Kidney (tissue), 14 donors: ENCODE measurements around the gene NT5C3B. TPM values are rescaled to one million over a fixed set of nuclear protein-coding genes. Genes with fewer than 3 reads are reported as not detected.
"Not testable (repeated sequence)": the region's sequence is repeated elsewhere in the genome, so short reads cannot be mapped to it uniquely, and the experiment has no call there.

Source experiments
- DNase-seq, 5 donors: peaks; one replicate each; pipeline ENCODE4 v3.0.0-alpha.2; 2013 to 2020
- FAIRE-seq: peaks from 2 replicates; lab custom pipeline; 2012; peaks lifted over from hg19 to GRCh38; lab: Jason Lieb, UNC
- H3K27ac ChIP-seq, 2 donors: one replicate each; pipeline ENCODE4 v1.7.0; 2013; ENCODE audit warnings: low read depth in 2 of 2, low read length in 2 of 2, inconsistent platforms in 1 of 2
- H3K27me3 ChIP-seq: one replicate; pipeline ENCODE4 v1.7.1; 2013; ENCODE audit warnings: low read length, inconsistent platforms; ENCODE audit not compliant: control insufficient read depth, insufficient read depth
- H3K36me3 ChIP-seq, 3 donors: one replicate each; pipeline versions ENCODE4 v1.7.0 to v1.7.1; 2013; ENCODE audit warnings: low read length in 3 of 3, control low read depth in 1 of 3, inconsistent platforms in 1 of 3; ENCODE audit not compliant: insufficient read depth in 3 of 3, control insufficient read depth in 2 of 3
- H3K4me1 ChIP-seq, 3 donors: one replicate each; pipeline versions ENCODE4 v1.7.0 to v1.7.1; 2013; ENCODE audit warnings: low read length in 3 of 3, inconsistent platforms in 1 of 3, low read depth in 1 of 3; ENCODE audit not compliant: control insufficient read depth in 2 of 3, insufficient read depth in 2 of 3
- H3K4me3 ChIP-seq, 3 donors: one replicate each; pipeline versions ENCODE4 v1.7.0 to v1.8.1; 2013; ENCODE audit warnings: low read length in 3 of 3, control low read depth in 1 of 3, inconsistent platforms in 1 of 3
- H3K9ac ChIP-seq, 3 donors: one replicate each; pipeline versions ENCODE4 v1.7.0 to v1.7.1; 2013; ENCODE audit warnings: low read length in 3 of 3, control low read depth in 1 of 3, inconsistent platforms in 1 of 3
- H3K9me3 ChIP-seq, 3 donors: one replicate each; pipeline versions ENCODE4 v1.7.0 to v1.7.1; 2013; ENCODE audit warnings: low read length in 3 of 3, control low read depth in 1 of 3, inconsistent platforms in 1 of 3; ENCODE audit not compliant: control insufficient read depth in 2 of 3, insufficient read depth in 1 of 3
- CTCF ChIP-seq: IDR thresholded peaks from 3 replicates; pipeline ENCODE4 v1.5.1; 2012; ENCODE audit warnings: mild to moderate bottlenecking, moderate library complexity, borderline replicate concordance; ENCODE audit not compliant: insufficient read depth; ENCODE audit errors: extremely low read depth
- intact Hi-C: fragments of 100-400 bp; cut with DNase I; formaldehyde crosslinking; loops from one replicate; pipeline ENCODE4 v1.11.1; 2022
- polyA plus RNA-seq: library from polyadenylated mRNA; stranded (reverse); fragments of 350-450 nt; fragmentation: Illumina TruSeq; extraction: RNeasy Lipid Tissue Mini Kit (QIAGEN cat#74804); gene quantifications from one replicate; pipeline ENCODE4 v1.2.3, GENCODE V29; 2014; ENCODE audit warnings: low read depth, low replicate concordance; ENCODE audit not compliant: insufficient read depth
- total RNA-seq: library from RNA; stranded (reverse); fragmentation: NEBNext Ultra II Directional; extraction: Animal tissue kit (Norgen Biotek cat#: 25700); gene quantifications from one replicate; pipeline ENCODE4 v1.2.1, GENCODE V29; 2021
- donor health status: control.
- donor health status: control.
- donor health status: control.
- donor health status: control.
- donor health status: control.
- donor health status: DM: yes; HTN: yes; CAD: no.
- donor health status: Normal renal cell carcinoma (clear cell type).

NT5C3B gene
- total and polyA plus RNA-seq, 2 donors from 2014 or later, result 44.0 to 88.0 TPM

GRCh38 chr17:41837761-41838538, 1.9 kb upstream of the NT5C3B start, which contains the start of gene KLHL10:
TSS of gene KLHL10 (plus strand) at chr17:41837825. CDS start at chr17:41837933, 108 bp downstream.
- Histone ChIP-seq H3K4me1 (peaks cover 0 to 4% (median 0%) of the 10 kb centered on the region in 3 donors), H3K9ac (peak within 1 kb of the TSS in 1 of 3 donors; percentile 67), H3K4me3 (peak within 1 kb of the TSS in 2 of 3 donors; percentile 70 to 83), H3K9me3 (no peaks in the 10 kb centered on the region), H3K27ac (no peak within 1 kb of the TSS), H3K27me3 (no peaks in the 10 kb centered on the region), H3K36me3 (no peaks in the 10 kb centered on the region)
- no peak for TF ChIP-seq CTCF
- FAIRE-seq (no peak), DNase-seq (no peak)
- intact Hi-C loops, result no loop called here

- Histone ChIP-seq H3K36me3 (peaks cover 0 to 2% (median 0%) of the 10 kb centered on the region in 3 donors), H3K4me1 (peaks cover 0 to 4% (median 0%) of the 10 kb centered on the region in 3 donors), H3K27me3 (no peaks in the 10 kb centered on the region), H3K27ac (no peak overlapping the region), H3K9ac (peak overlapping the region in 2 of 3 donors; percentile 67 to 76), H3K9me3 (no peaks in the 10 kb centered on the region), H3K4me3 (peak overlapping the region; percentile 62 to 83 (median 70))
- TF ChIP-seq CTCF, result no peak
- DNase-seq, result no peak
- intact Hi-C loops, result no loop called here
- no peak for FAIRE-seq
Measured at GRCh38 chr17:41836550-41837196, 641 bp upstream of the NT5C3B start.

DNA sequence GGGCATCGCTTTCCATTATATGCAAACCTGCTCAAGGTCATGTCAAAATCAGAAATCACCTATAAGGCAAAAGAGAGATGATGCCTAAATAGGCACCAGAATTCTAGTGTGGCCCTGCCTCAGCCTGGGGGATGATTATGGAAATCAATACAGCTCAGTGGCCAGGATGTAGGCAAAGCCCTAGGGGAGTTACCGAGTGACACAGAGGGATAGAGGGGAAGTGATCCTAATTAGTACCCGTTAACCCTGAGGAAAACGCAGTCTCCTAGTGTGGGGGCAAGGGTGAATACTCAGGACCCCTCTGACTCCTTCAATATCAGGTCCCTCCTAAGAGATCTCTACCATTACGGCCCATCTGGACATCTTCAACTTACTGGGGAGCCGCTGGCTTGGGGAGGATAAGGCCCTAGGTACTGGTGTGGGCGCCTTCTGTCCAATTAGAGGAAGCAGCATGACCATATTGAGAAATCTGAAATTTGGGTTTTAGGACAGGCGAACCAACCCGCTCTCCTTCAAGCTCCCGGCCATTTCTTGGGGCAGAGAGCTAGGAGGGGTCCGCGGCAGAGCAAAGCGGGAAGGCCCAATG, 725 bp downstream of the NT5C3B start:
- H3K27ac ChIP-seq, result no peak overlapping the region
- no peak for FAIRE-seq
- DNase-seq, result no peak

DNA sequence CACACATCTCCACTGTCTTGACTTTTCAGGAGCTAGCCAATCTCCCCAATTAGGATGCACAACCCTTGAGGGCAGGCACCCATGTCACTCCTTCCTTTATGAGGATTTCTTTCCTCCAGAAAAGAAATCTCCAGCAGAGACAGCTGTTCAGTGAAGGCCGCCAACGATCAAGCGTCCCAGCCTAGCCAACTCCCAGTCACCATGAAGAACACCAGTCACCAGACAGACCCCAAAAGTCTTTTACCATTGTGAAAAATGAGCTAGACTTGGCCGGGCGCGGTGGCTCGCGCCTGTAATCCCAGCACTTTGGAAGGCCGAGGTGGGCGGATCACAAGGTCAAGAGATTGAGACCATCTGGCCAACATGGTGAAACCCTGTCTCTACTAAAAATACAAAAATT, 6.1 kb downstream of the NT5C3B start:
- H3K4me1 ChIP-seq, H3K27me3 ChIP-seq, H3K27ac ChIP-seq, H3K9ac ChIP-seq, H3K4me3 ChIP-seq, DNase-seq, H3K9me3 ChIP-seq, intact Hi-C loops, FAIRE-seq: not testable (repeated sequence)
- peaks cover 5 to 27% (median 7%) of the 10 kb centered on the region in 3 donors for H3K36me3 ChIP-seq

More for the DNA sequence above, 725 bp downstream of the NT5C3B start:
- Histone ChIP-seq H3K27me3 (no peaks in the 10 kb centered on the region), H3K4me1 (peaks cover 0 to 4% (median 0%) of the 10 kb centered on the region in 3 donors), H3K36me3 (peaks cover 0 to 9% (median 2%) of the 10 kb centered on the region in 3 donors), H3K9me3 (no peaks in the 10 kb centered on the region), H3K4me3 (peak overlapping the region; percentile 39 to 70 (median 51)), H3K9ac (peak overlapping the region; percentile 23 to 77 (median 68))
- intact Hi-C loops, result no loop called here
- no peak for TF ChIP-seq CTCF
